ENCODE results near the gene ZNF782. TPM values are rescaled to one million over a fixed set of nuclear protein-coding genes. Genes with fewer than 3 reads are reported as not detected.
"Not testable (repeated sequence)": the region's sequence is repeated elsewhere in the genome, so short reads cannot be mapped to it uniquely, and the experiment has no call there.

The ZNF782 gene
- total RNA-seq, 1 experiment from 2014 or later = 8.1 TPM

GRCh38 chr9:96813607-96814006 lies 40.7 kb downstream of the ZNF782 start:
- H3K36me3 Mint-ChIP-seq (ENCODE audit: insufficient read depth, unreplicated experiment) = peaks cover 21% of the 10 kb centered on the region
- no peaks in the 10 kb centered on the region for H3K27me3 ChIP-seq (replicated peaks; ENCODE audit: control insufficient read depth, insufficient read depth, low read length)
- no peaks in the 10 kb centered on the region for H3K4me1 ChIP-seq
- intact Hi-C loops (cut with micrococcal nuclease; ENCODE audit: unreplicated experiment) = no loop called here
- H3K27ac Mint-ChIP-seq (ENCODE audit: unreplicated experiment) = no peak overlapping the region
- H3K4me3 Mint-ChIP-seq (ENCODE audit: unreplicated experiment) = no peak overlapping the region
- ChIA-PET CTCF (no interaction called here), POLR2A (no interaction called here)
- no peaks in the 10 kb centered on the region for H3K27me3 Mint-ChIP-seq (ENCODE audit: insufficient read depth, unreplicated experiment)
- no peak overlapping the region for H3K4me3 ChIP-seq (ENCODE audit: low read depth, low read length)
- no TSS peak for BruUV-seq (replicated peaks)
- no peaks in the 10 kb centered on the region for H3K4me1 Mint-ChIP-seq (ENCODE audit: low read depth, unreplicated experiment)
- DNase-seq = no peak
- peaks cover 48% of the 10 kb centered on the region for H3K9me3 Mint-ChIP-seq (ENCODE audit: unreplicated experiment)
- H3K36me3 ChIP-seq (ENCODE audit: control insufficient read depth, insufficient read depth, low read length) = no peaks in the 10 kb centered on the region; the same call in 1 of the 2 replicates
- no peak for TF ChIP-seq CTCF (IDR thresholded peaks at IDR 0.05; ENCODE audit: insufficient read depth in 1 of 2, low read depth in 1 of 2, low read length in 1 of 2, severe bottlenecking in 1 of 2, unreplicated experiment in 1 of 2)
- H3K9me3 ChIP-seq = peaks cover 36% of the 10 kb centered on the region

GRCh38 chr9:96798959-96799358 lies 55.4 kb downstream of the ZNF782 start:
- H3K9me3 Mint-ChIP-seq (ENCODE audit: unreplicated experiment) = peaks cover 35% of the 10 kb centered on the region
- H3K27me3 Mint-ChIP-seq (ENCODE audit: insufficient read depth, unreplicated experiment); CTCF ChIA-PET; H3K9me3 ChIP-seq; H3K4me3 ChIP-seq (ENCODE audit: low read depth, low read length); H3K27me3 ChIP-seq (replicated peaks; ENCODE audit: control insufficient read depth, insufficient read depth, low read length); H3K27ac Mint-ChIP-seq (ENCODE audit: unreplicated experiment); BruUV-seq (replicated peaks); POLR2A ChIA-PET; H3K4me1 ChIP-seq; intact Hi-C loops (cut with micrococcal nuclease; ENCODE audit: unreplicated experiment); H3K36me3 ChIP-seq (ENCODE audit: control insufficient read depth, insufficient read depth, low read length); DNase-seq; H3K4me1 Mint-ChIP-seq (ENCODE audit: low read depth, unreplicated experiment); H3K4me3 Mint-ChIP-seq (ENCODE audit: unreplicated experiment): not testable (repeated sequence)
- H3K36me3 Mint-ChIP-seq (ENCODE audit: insufficient read depth, unreplicated experiment) = peaks cover 14% of the 10 kb centered on the region

- CTCF ChIA-PET = no interaction called here
- H3K9me3 ChIP-seq = no peaks in the 10 kb centered on the region
- no TSS peak for BruUV-seq (replicated peaks)
Observed at GRCh38 chr9:96784021-96784420, 70.3 kb downstream of the ZNF782 start.

More at GRCh38 chr9:96784021-96784420, 70.3 kb downstream of the ZNF782 start:
- no peaks in the 10 kb centered on the region for H3K4me1 ChIP-seq
- H3K4me1 Mint-ChIP-seq (ENCODE audit: low read depth, unreplicated experiment) = no peaks in the 10 kb centered on the region
- no peaks in the 10 kb centered on the region for H3K36me3 Mint-ChIP-seq (ENCODE audit: insufficient read depth, unreplicated experiment)
- H3K27me3 ChIP-seq (replicated peaks; ENCODE audit: control insufficient read depth, insufficient read depth, low read length) = no peaks in the 10 kb centered on the region
- intact Hi-C loops (cut with micrococcal nuclease; ENCODE audit: unreplicated experiment) = no loop called here
- H3K27ac Mint-ChIP-seq (ENCODE audit: unreplicated experiment) = no peak overlapping the region
- peaks cover 13% of the 10 kb centered on the region for H3K9me3 Mint-ChIP-seq (ENCODE audit: unreplicated experiment)
- H3K4me3 Mint-ChIP-seq (ENCODE audit: unreplicated experiment) = no peak overlapping the region
- TF ChIP-seq CTCF (IDR thresholded peaks at IDR 0.05; ENCODE audit: insufficient read depth in 1 of 2, low read depth in 1 of 2, low read length in 1 of 2, severe bottlenecking in 1 of 2, unreplicated experiment in 1 of 2) = no peak
- H3K4me3 ChIP-seq (ENCODE audit: low read depth, low read length) = no peak overlapping the region
- no peak for DNase-seq
- H3K27me3 Mint-ChIP-seq (ENCODE audit: insufficient read depth, unreplicated experiment) = no peaks in the 10 kb centered on the region
- H3K36me3 ChIP-seq (ENCODE audit: control insufficient read depth, insufficient read depth, low read length) = no peaks in the 10 kb centered on the region
- POLR2A ChIA-PET = no interaction called here

All from Caco-2 (cell line).